ENCODE measurements around the gene ABTB2. TPM values are rescaled to one million over a fixed set of nuclear protein-coding genes. Genes with fewer than 3 reads are reported as not detected.

ABTB2 gene
- total RNA-seq, 1 experiment from 2014 or later, result 5.5 TPM

DNA sequence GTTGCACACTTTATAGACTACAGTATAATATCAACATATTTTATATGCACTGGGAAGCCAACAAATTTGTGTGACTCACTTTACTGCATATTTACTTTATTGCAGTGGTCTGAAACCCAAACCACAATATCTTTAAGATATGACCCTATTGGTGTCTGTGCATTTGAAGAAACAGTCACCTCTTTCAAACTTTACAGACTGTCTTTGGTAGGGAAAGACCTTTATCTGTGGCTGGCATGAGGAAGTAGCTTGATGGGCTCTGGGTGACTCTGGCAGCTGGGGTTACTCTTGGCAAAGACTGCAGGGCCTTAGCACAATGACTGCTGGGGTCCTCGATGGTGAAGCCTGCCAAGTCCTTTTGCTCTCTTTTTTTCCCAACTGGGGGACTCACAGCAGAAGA lies 21.3 kb upstream of the ABTB2 start:
- Histone ChIP-seq H3T11ph (ENCODE audit: low read length) (no peak overlapping the region), H2AK5ac (ENCODE audit: insufficient read length, low read length) (no peak overlapping the region), H3K9me3 (ENCODE audit: control insufficient read depth, low read depth, low read length) (no peaks in the 10 kb centered on the region), H3K9ac (ENCODE audit: extremely low read depth, insufficient read length, low read length) (no peak overlapping the region), H4K91ac (ENCODE audit: insufficient read length, low read depth, low read length) (no peak overlapping the region), H3K4me2 (ENCODE audit: insufficient read depth, insufficient read length, low read length) (no peak overlapping the region), H3K79me1 (ENCODE audit: insufficient read depth, low read depth, low read length, poor library complexity, severe bottlenecking) (no peaks in the 10 kb centered on the region), H2BK120ac (ENCODE audit: low read depth, low read length, poor library complexity, severe bottlenecking) (no peak overlapping the region), H4K20me1 (ENCODE audit: control insufficient read depth, insufficient read depth, insufficient read length) (no peaks in the 10 kb centered on the region), H3K4me1 (ENCODE audit: insufficient read depth, low read length) (no peaks in the 10 kb centered on the region), H2BK15ac (ENCODE audit: low read depth, low read length) (no peak overlapping the region), H3K27ac (ENCODE audit: insufficient read length, low read depth, low read length) (no peak overlapping the region), H2BK20ac (ENCODE audit: low read depth, low read length, poor library complexity, severe bottlenecking) (no peak overlapping the region), H2BK5ac (ENCODE audit: insufficient read length, low read length) (no peak overlapping the region), H4K5ac (ENCODE audit: insufficient read length, low read depth, low read length) (no peak overlapping the region), H2AFZ (ENCODE audit: low read length) (no peak overlapping the region), H3K18ac (ENCODE audit: insufficient read length, low read depth, low read length) (no peak overlapping the region), H3K23ac (ENCODE audit: insufficient read length, low read depth, low read length) (no peak overlapping the region), H4K8ac (replicated peaks; ENCODE audit: insufficient read length, low read depth, low read length) (no peak overlapping the region), H3K27me3 (ENCODE audit: insufficient read depth, low read length) (no peaks in the 10 kb centered on the region), H3K23me2 (ENCODE audit: insufficient read length, low read depth, low read length, poor library complexity, severe bottlenecking) (no peaks in the 10 kb centered on the region), H3K56ac (ENCODE audit: insufficient read length, low read depth, low read length) (no peak overlapping the region), H2BK12ac (ENCODE audit: insufficient read length, low read depth, low read length) (no peak overlapping the region), H3K14ac (ENCODE audit: insufficient read depth, low read length) (no peak overlapping the region), H3K4ac (ENCODE audit: low read depth, low read length) (no peak overlapping the region), H3K79me2 (ENCODE audit: insufficient read depth, low read length) (no peaks in the 10 kb centered on the region)
- no peaks in the 10 kb centered on the region for H3K4me1 Mint-ChIP-seq
- no CpG with 5 or more reads among the region's 1 CpG for WGBS (ENCODE audit: extremely low coverage, insufficient read length, low lambda C conversion rate)
- H3K9me3 Mint-ChIP-seq, result peaks cover 30 to 32% of the 10 kb centered on the region in 2 experiments
- DNase-seq, result no peak
- H3K27ac Mint-ChIP-seq, result no peak overlapping the region
- TF ChIP-seq, protein P1, sequence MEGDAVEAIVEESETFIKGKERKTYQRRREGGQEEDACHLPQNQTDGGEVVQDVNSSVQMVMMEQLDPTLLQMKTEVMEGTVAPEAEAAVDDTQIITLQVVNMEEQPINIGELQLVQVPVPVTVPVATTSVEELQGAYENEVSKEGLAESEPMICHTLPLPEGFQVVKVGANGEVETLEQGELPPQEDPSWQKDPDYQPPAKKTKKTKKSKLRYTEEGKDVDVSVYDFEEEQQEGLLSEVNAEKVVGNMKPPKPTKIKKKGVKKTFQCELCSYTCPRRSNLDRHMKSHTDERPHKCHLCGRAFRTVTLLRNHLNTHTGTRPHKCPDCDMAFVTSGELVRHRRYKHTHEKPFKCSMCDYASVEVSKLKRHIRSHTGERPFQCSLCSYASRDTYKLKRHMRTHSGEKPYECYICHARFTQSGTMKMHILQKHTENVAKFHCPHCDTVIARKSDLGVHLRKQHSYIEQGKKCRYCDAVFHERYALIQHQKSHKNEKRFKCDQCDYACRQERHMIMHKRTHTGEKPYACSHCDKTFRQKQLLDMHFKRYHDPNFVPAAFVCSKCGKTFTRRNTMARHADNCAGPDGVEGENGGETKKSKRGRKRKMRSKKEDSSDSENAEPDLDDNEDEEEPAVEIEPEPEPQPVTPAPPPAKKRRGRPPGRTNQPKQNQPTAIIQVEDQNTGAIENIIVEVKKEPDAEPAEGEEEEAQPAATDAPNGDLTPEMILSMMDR (conservative IDR thresholded peaks at IDR 0.05), result no peak
- H3K4me3 Mint-ChIP-seq, result no peak overlapping the region
- H3K27me3 Mint-ChIP-seq (ENCODE audit: low read depth), result no peaks in the 10 kb centered on the region; the same call in none of the 2 replicates
- H3K36me3 Mint-ChIP-seq (ENCODE audit: insufficient read depth in 1 of 3, low read depth in 3 of 3), result peaks cover 8 to 13% (median 12%) of the 10 kb centered on the region in 3 experiments
